ENCODE results near the gene HCRTR2.

DNA sequence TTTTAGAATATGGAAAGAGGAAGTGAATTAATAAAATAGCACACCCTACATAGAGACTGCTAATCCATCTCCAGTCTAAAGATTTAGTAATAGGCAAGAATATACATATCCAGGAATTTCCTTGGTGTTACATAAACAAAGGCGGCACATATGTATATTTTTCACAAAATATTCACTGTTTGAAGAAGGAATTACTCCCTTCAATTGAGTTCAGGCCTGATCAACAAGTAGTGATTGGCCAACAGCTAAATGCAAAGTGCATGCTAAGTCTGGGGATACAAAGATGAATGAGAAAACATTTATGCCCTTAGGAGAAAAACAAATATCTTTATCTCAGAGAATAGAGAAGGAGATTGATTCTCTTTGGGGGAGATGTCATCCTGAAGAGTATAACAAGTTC lies 6.5 kb upstream of the HCRTR2 start:
- TF ChIP-seq ZNF274 (IDR thresholded peaks at IDR 0.05; ENCODE audit: low read depth, low read length) (no peak), SUZ12 (IDR thresholded peaks at IDR 0.05; ENCODE audit: extremely low read depth, insufficient read depth, insufficient read length) (no peak)
